ENCODE measurements around the gene DOCK4.

Gene DOCK4

GRCh38 chr7:112103246-112103645 is 103.0 kb downstream of the DOCK4 start:
- TF ChIP-seq, protein P1, sequence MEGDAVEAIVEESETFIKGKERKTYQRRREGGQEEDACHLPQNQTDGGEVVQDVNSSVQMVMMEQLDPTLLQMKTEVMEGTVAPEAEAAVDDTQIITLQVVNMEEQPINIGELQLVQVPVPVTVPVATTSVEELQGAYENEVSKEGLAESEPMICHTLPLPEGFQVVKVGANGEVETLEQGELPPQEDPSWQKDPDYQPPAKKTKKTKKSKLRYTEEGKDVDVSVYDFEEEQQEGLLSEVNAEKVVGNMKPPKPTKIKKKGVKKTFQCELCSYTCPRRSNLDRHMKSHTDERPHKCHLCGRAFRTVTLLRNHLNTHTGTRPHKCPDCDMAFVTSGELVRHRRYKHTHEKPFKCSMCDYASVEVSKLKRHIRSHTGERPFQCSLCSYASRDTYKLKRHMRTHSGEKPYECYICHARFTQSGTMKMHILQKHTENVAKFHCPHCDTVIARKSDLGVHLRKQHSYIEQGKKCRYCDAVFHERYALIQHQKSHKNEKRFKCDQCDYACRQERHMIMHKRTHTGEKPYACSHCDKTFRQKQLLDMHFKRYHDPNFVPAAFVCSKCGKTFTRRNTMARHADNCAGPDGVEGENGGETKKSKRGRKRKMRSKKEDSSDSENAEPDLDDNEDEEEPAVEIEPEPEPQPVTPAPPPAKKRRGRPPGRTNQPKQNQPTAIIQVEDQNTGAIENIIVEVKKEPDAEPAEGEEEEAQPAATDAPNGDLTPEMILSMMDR (IDR thresholded peaks at IDR 0.05) = no peak
- Histone ChIP-seq H3K4me3 (no peak overlapping the region), H3K4me1 (no peaks in the 10 kb centered on the region), H3K27me3 (no peaks in the 10 kb centered on the region), H3K36me3 (no peaks in the 10 kb centered on the region), H3K9me3 (no peaks in the 10 kb centered on the region), H3K27ac (no peak overlapping the region)
- intact Hi-C loops (cut with DNase I; ENCODE audit: low total_unique reads) = no loop called here
- no peak for DNase-seq

DNA sequence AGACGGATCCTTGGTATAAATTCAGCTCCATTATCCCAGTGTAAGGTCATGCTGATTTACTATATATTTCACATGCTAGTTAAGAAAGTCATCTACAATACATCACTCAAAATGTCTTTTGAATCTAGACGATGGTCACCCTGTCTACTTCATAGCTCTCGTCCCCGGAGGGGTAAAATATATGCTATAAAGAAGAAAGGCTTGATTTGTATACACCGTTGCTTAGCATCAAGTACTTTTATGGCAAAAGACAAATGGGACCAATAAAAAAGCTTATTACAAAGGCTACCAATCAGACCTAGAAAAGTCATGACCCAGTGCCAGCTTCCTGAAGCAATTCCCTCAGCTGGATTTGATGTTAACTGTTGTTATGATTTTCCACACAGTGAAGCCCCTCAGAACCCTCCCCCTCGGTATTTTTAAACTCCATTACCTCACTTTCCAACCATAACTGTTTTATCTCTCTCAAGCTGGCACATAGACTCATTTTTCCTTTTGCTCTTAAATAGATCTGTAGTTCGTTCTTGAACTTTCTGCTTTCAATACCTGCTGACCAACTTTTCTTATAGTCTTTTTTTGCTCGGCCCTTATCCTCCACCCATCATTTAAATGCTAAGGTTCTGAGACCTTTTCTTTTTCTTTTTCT is 104.9 kb downstream of the DOCK4 start:
- Histone ChIP-seq H3K4me1 (no peaks in the 10 kb centered on the region), H3K27ac (no peak overlapping the region), H3K9me3 (no peaks in the 10 kb centered on the region), H3K4me3 (no peak overlapping the region), H3K27me3 (no peaks in the 10 kb centered on the region), H3K36me3 (no peaks in the 10 kb centered on the region)
- TF ChIP-seq, protein P1 (IDR thresholded peaks at IDR 0.05) = no peak
- intact Hi-C loops (cut with DNase I; ENCODE audit: low total_unique reads) = no loop called here
- DNase-seq = no peak

GRCh38 chr7:112097524-112097923 is 108.7 kb downstream of the DOCK4 start:
- intact Hi-C loops (cut with DNase I; ENCODE audit: low total_unique reads) = no loop called here
- Histone ChIP-seq H3K27me3 (no peaks in the 10 kb centered on the region), H3K36me3 (no peaks in the 10 kb centered on the region), H3K9me3 (no peaks in the 10 kb centered on the region), H3K27ac (no peak overlapping the region), H3K4me3 (no peak overlapping the region), H3K4me1 (no peaks in the 10 kb centered on the region)
- TF ChIP-seq, protein P1 (IDR thresholded peaks at IDR 0.05) = no peak
- no peak for DNase-seq

DNA sequence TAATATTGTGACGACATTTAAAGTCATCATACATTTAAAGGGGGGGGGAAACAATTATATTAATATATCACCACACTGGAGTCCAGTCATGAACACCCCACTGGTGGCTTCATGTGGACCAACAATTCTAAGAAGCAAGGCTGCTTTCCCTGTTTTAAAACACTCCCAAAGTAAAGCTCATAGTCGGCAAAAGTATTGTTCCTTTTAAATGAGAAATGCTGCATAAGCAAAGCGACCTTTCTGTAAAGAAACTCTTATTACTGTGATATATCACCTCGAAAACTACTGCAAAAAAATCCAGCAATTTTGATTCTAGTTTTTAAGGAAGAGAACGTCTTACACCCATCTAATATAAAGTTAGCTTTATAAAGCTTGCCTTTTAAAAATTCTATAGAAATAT is 112.8 kb downstream of the DOCK4 start:
- DNase-seq = no peak
- H3K27ac ChIP-seq = no peak overlapping the region
- TF ChIP-seq, protein P1 (IDR thresholded peaks at IDR 0.05) = no peak
- no peaks in the 10 kb centered on the region for H3K27me3 ChIP-seq
- no peaks in the 10 kb centered on the region for H3K9me3 ChIP-seq
- no peaks in the 10 kb centered on the region for H3K36me3 ChIP-seq
- intact Hi-C loops (cut with DNase I; ENCODE audit: low total_unique reads) = no loop called here
- H3K4me1 ChIP-seq = no peaks in the 10 kb centered on the region
- H3K4me3 ChIP-seq = no peak overlapping the region

GRCh38 chr7:112092709-112093395 is 113.3 kb downstream of the DOCK4 start:
- H3K36me3 ChIP-seq = no peaks in the 10 kb centered on the region
- DNase-seq = no peak
- no peak overlapping the region for H3K4me3 ChIP-seq
- TF ChIP-seq, protein P1 (IDR thresholded peaks at IDR 0.05) = no peak
- H3K27ac ChIP-seq = no peak overlapping the region
- intact Hi-C loops (cut with DNase I; ENCODE audit: low total_unique reads) = no loop called here
- H3K4me1 ChIP-seq = no peaks in the 10 kb centered on the region
- H3K27me3 ChIP-seq = no peaks in the 10 kb centered on the region
- no peaks in the 10 kb centered on the region for H3K9me3 ChIP-seq
